CD4-positive, alpha-beta T cell treated with Interleukin-1 beta for 1 hour (primary cell): ENCODE measurements around the gene PIK3AP1.
"Not testable (repeated sequence)": the region's sequence is repeated elsewhere in the genome, so short reads cannot be mapped to it uniquely, and the experiment has no call there.

Experiments used
- DNase-seq, 2 donors: peaks; one replicate each; pipeline ENCODE4 v3.0.0-alpha.2; 2020 to 2022

PIK3AP1 gene

GRCh38 chr10:96719850-96720421 is 378 bp downstream of the PIK3AP1 start:
- DNase-seq, result peak; percentile 50 to 79

GRCh38 chr10:96719200-96719599 is 1.1 kb downstream of the PIK3AP1 start:
- DNase-seq, result no peak

GRCh38 chr10:96718304-96718990 is 1.9 kb downstream of the PIK3AP1 start:
- DNase-seq, result no peak

GRCh38 chr10:96716390-96716789 is 3.9 kb downstream of the PIK3AP1 start:
- no peak for DNase-seq

- DNase-seq, result no peak
Observed at GRCh38 chr10:96714746-96715255, 5.5 kb downstream of the PIK3AP1 start.

- no peak for DNase-seq
Observed at GRCh38 chr10:96714031-96714590, 6.2 kb downstream of the PIK3AP1 start.

- DNase-seq, result no peak
Observed at GRCh38 chr10:96712662-96713271, 7.5 kb downstream of the PIK3AP1 start.

- DNase-seq, result no peak
Observed at GRCh38 chr10:96711048-96711728, 9.1 kb downstream of the PIK3AP1 start.

- no peak for DNase-seq
Observed at GRCh38 chr10:96709525-96709924, 10.8 kb downstream of the PIK3AP1 start.

GRCh38 chr10:96708996-96709395 is 11.3 kb downstream of the PIK3AP1 start:
- no peak for DNase-seq

- DNase-seq, result peak in 1 of 2 donors; percentile 49
Observed at GRCh38 chr10:96708456-96708855, 11.9 kb downstream of the PIK3AP1 start.

GRCh38 chr10:96706331-96706853 is 13.9 kb downstream of the PIK3AP1 start:
- DNase-seq, result no peak

- no peak for DNase-seq
Observed at GRCh38 chr10:96705134-96705533, 15.2 kb downstream of the PIK3AP1 start.

- no peak for DNase-seq
Observed at GRCh38 chr10:96704563-96704962, 15.8 kb downstream of the PIK3AP1 start.

- no peak for DNase-seq
Observed at GRCh38 chr10:96703358-96703757, 17.0 kb downstream of the PIK3AP1 start.

- DNase-seq, result no peak
Observed at GRCh38 chr10:96701265-96701664, 19.0 kb downstream of the PIK3AP1 start.

- DNase-seq, result peak in 1 of 2 donors; percentile 82
Observed at GRCh38 chr10:96700374-96701099, 19.8 kb downstream of the PIK3AP1 start.

GRCh38 chr10:96699613-96700012 is 20.7 kb downstream of the PIK3AP1 start:
- no peak for DNase-seq

- not testable (repeated sequence) for DNase-seq
Observed at GRCh38 chr10:96698305-96698704, 22.0 kb downstream of the PIK3AP1 start.

GRCh38 chr10:96697438-96697837 is 22.9 kb downstream of the PIK3AP1 start:
- no peak for DNase-seq

- no peak for DNase-seq
Observed at GRCh38 chr10:96696845-96697425, 23.4 kb downstream of the PIK3AP1 start.
